MV-4-11 (cell line): ENCODE measurements around the gene SPIB.
"Not testable (repeated sequence)": the region's sequence is repeated elsewhere in the genome, so short reads cannot be mapped to it uniquely, and the experiment has no call there.

Source experiments
- DNase-seq: peaks from one replicate; lab custom pipeline; 2025; lab: John Stamatoyannopoulos, UW

The SPIB gene

DNA sequence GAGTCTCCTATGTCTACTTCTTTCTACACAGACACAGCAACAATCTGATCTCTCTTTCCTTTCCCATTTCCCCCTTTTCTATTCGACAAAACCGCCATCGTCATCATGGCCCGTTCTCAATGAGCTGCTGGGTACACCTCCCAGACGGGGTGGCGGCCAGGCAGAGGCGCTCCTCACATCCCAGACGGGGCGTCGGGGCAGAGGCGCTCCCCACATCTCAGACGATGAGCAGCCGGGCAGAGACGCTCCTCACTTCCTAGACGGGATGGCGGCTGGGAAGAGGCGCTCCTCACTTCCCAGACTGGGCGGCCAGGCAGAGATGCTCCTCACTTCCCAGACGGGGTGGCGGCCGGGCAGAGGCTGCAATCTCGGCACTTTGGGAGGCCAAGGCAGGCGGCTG lies 27.8 kb upstream of the SPIB start:
- not testable (repeated sequence) for DNase-seq

DNA sequence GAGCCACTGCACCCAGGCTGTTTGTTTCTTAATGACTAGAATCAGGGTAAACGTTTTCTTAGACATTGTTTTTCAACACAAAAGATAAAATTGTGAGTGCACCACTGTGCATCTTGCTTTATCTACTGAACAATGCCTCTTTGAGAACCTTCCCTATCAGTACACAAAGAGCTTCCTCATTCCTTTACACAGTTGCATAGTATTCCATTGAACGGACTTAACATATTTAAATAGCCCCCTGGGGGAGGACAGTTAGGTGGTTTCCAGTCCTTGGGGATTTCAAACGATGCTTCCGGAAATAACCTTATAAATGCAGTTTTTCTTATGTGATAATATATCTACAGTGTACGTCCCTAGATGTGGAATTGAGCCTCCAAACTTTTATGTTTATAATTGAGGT lies 26.0 kb upstream of the SPIB start:
- no peak for DNase-seq

DNA sequence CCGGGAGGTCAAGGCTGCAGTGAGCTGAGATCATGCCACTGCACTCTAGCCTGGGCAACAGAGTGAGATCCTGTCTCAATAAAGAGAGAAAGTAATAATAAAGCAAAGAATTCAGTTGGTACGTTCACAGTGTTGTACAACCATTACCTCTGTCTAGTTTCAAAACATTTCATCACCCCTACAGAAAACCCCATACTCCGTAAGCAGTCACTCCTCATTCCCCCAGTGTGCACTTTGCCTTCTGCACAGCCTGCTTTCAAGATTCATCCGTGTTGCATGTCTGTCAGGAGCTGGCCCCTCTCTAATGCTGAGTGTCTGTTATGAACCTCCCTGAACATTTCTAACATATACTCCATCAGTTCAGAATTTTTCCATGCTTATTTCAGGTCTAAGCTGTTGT lies 25.1 kb upstream of the SPIB start:
- DNase-seq: peak; percentile 8

DNA sequence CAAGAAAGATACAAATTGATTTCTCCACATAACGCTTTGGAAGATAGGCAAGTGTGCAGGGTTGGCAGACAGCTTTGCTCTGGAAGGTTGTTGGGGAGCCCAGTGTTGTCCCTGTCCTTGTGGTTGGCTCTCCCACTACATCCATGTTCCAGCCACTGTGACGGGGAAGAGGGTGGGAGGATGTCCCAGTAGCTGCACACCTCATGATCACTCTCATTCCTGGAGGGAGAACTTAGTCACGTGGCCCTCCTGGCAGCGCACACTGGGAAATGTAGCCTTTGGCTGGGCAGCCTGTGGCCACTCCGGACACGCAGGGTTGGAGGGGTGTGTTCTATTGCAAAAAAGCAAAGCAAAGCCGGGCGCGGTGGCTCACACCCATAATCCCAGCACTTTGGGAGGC lies 24.7 kb upstream of the SPIB start:
- DNase-seq: no peak

DNA sequence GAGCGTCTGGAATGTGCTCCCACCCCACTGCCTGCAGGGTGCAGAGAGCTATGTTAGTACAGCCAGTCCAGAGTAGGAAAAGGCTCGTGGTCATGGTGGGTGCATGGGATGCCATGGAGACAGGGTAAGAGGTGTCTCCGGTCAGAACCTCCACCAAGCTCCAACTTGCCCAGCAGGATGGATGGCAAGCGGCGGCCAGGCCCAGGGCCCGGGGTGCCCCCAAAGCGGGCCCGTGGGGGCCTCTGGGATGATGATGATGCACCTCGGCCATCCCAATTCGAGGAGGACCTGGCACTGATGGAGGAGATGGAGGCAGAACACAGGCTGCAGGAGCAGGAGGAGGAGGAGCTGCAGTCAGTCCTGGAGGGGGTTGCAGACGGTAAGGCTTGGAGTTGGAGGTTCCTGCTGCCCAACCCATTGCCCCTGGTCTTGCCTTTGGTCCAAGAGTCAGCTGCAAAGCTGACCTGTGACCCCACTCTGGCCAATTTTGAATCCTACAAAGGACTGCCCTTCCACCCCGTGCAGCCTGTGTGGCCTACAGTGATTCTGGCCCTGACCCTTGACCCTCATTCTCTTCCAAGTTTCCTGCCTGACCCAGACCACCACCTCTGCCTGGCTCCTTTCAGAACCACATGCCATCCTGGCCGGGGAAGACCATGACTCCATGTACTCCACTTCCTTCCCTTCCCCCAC lies 19.9 kb upstream of the SPIB start:
- DNase-seq: no peak

DNA sequence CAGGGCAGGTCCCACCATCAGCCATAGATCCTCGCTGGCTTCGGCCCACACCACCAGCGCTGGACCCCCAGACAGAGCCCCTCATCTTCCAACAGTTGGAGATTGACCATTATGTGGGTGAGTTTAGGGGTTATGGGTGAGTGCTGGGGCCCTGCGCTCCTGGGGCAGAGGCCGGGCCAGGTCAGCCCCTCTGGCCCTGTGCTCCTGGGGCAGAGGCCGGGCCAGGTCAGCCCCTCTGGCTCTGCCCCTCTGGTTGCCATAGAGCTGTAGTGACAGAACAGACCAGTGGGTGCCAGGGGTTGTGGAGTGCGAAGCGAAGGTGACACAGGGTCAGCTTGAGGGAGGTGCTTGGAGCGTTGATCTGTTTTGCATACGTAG lies 19.4 kb upstream of the SPIB start:
- no peak for DNase-seq

DNA sequence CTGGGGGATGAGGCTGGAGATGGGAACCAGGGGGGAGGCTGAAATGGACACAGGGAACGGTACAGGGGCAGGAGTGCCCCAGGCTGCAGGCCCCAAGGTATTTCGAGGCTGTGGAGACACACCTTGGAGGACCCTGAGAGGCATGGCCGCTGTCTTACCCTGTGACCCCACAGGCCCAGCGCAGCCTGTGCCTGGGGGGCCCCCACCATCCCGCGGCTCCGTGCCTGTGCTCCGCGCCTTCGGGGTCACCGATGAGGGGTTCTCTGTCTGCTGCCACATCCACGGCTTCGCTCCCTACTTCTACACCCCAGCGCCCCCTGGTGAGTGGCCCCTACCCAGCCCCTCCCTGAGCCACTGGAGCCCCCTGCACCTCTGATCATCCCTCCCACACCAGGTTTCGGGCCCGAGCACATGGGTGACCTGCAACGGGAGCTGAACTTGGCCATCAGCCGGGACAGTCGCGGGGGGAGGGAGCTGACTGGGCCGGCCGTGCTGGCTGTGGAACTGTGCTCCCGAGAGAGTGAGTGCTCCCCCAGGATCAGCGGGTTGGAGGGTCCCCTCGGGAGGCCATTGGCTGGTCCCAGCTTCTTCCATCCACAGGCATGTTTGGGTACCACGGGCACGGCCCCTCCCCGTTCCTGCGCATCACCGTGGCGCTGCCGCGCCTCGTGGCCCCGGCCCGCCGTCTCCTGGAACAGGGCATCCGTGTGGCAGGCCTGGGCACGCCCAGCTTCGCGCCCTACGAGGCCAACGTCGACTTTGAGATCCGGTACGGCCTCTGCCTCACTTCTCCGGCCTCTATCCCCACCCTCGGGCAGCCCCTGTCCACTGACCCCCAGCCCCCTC lies 16.9 kb upstream of the SPIB start:
- no peak for DNase-seq

DNA sequence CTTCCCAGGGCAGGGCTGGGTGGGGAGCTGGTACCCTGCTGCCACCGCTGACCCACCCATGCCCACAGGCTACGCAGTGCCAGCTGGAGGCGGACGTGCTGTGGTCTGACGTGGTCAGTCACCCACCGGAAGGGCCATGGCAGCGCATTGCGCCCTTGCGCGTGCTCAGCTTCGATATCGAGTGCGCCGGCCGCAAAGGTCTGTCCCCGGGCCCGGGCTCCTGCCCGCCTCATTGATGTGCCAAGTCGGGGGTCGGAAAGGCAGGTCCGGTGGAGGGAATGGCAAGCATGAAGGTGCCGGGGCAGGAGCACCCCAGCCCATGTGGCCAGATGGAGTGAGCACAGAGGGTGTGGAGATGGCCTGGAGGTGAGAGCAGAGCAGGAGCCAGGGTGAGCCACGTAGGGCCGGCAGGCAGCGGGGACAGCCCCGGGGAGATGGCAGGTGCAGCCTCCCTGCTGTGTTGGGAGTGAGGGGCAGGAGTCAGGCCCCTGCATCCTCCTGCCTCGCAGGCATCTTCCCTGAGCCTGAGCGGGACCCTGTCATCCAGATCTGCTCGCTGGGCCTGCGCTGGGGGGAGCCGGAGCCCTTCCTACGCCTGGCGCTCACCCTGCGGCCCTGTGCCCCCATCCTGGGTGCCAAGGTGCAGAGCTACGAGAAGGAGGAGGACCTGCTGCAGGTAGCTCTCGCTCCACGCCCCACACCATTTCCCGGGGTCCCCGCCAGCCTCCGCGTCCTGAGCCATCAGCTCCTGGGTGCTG lies 16.0 kb upstream of the SPIB start:
- no peak for DNase-seq

DNA sequence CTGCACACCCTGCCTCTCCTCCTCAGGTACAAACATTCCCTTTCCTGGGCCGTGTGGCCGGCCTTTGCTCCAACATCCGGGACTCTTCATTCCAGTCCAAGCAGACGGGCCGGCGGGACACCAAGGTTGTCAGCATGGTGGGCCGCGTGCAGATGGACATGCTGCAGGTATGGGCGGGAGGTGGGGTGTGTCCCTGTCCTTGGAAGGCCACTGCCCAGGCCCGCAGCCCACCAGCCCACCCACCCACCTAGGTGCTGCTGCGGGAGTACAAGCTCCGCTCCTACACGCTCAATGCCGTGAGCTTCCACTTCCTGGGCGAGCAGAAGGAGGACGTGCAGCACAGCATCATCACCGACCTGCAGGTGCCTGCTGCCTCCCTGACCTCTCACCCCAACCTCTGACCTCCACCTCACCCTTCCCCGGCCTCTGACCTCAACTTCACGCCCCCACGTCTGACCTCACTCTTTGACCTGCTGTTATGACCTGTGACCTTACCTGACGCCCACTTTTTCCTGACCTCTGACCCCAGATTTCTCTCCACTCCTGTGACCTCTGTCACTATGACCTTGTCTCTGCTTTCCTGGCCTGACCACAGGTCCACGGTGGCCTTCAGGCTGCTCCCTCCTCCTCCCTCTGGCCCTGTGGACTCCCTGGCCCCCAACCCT lies 12.4 kb upstream of the SPIB start:
- no peak for DNase-seq

DNA sequence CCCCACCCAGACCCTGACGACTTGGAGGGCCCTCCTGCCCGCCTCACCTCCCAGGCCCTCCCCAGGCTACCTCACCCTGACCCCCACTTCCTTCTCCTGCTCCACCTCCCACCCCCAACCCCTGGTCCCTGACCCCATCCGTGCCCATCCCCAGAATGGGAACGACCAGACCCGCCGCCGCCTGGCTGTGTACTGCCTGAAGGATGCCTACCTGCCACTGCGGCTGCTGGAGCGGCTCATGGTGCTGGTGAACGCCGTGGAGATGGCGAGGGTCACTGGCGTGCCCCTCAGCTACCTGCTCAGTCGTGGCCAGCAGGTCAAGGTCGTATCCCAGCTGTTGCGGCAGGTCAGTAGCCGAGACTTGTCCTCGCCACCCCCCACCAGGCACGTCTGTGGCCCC lies 11.9 kb upstream of the SPIB start:
- DNase-seq: no peak

DNA sequence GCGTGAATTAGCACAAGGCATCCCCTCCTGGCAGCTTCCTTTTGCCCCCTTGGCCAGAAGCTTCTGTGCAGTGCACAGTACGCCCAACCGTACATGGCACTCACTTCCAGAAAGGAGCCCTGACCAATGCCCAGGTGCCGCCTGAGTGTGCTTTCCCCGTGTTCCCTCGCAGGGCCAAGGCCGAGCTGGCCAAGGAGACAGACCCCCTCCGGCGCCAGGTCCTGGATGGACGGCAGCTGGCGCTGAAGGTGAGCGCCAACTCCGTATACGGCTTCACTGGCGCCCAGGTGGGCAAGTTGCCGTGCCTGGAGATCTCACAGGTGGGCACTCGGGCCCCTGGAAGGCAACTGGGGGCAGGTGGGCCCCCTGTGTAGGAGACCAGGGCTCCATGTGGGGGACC lies 9.4 kb upstream of the SPIB start:
- no peak for DNase-seq

DNA sequence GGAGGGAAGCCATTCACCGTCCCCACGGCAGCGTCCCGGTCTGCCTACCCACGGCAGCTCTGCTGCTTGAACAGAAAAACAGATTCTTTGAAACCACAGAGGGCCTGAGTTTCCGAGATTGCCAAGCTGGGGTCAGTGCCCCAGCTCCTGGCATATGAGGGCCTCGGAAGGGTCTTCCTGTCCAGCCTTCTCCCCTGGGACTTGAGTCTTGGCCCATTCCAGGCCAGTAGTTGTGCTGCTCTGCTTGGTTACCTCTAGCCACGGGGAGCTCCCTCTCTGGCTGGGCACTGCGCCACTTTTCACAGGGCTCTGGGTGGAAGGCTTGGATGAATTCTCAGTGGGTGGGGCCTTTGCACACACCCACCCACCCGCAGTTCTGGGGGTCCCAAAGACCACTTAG lies 8.6 kb upstream of the SPIB start:
- no peak for DNase-seq

DNA sequence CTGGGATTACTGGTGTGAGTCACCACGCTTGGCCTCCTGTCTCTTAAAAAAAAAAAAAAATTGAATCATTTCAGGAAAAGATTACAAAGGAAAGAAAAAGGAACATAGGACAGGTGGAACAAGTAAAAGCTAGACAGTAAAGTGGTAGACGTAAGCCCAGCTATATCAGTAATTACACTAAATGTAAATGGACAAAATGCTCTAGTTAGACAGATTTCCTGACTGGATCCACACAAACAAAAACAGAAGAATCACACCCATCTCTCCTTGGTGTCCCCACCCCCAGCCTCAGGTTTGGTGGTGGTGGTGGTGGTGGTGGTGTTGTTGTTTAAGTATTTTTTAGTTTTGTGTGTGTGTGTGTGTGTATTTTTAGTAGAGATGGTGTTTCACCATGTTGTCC lies 6.3 kb upstream of the SPIB start:
- no peak for DNase-seq

DNA sequence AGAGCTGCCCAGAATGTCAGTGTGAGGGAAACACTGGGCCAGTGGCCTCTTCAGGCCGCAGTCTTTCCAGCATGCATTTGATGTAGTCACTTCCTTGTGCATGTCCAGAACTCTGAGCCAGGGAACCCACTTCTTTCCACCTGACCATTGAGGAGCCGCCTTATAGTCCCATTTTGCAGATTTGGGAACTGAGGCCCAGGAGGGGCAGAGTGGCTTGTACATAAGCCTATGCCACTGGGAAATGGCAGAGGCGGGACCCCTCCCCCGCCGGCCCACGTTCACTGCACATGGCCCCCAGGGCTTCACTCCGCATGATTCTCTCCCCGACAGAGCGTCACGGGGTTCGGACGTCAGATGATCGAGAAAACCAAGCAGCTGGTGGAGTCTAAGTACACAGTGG lies 5.6 kb upstream of the SPIB start:
- no peak for DNase-seq

DNA sequence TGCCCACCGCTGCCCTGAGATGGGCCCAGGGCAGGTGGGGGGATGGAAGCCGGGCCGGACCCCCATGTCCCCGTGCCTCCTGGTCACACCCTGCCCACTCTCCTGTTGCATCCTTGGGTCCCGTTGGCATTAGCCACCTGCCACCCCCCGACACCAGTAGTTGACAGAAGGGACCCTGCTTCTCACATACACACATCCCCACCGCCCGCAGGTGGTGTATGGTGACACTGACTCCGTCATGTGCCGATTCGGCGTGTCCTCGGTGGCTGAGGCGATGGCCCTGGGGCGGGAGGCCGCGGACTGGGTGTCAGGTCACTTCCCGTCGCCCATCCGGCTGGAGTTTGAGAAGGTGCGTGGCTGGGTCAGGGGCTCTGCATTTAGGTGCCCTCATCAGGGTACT lies 5.2 kb upstream of the SPIB start:
- no peak for DNase-seq

DNA sequence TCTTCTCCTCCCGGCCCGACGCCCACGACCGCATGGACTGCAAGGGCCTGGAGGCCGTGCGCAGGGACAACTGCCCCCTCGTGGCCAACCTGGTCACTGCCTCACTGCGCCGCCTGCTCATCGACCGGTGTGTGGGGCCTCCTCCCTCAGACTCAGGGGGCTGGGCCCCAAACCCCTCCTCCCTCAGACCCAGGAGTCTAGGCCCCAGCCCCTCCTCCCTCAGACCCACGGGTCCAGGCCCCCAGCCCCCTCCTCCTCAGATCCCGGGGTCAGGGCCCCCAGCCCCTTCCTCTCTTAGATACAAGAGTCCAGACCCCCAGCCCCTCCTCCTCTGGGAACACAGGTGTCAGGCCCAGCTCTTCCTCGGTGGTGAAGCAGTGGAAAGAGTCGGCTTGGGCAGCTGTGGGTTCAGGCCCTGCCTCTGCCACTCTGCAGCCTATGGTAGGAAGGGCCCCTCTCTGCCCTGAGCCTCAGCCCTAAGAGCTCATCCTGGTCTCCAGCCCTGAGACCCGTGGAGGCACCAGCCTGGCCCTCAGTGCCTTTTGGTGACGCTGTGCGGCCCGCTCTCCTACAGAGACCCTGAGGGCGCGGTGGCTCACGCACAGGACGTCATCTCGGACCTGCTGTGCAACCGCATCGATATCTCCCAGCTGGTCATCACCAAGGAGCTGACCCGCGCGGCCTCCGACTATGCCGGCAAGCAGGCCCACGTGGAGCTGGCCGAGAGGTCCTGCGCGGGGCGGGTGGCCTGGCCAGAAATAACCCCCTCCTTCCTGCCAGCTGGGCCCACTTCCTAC lies 3.7 kb upstream of the SPIB start:
- DNase-seq: peak; percentile 75

DNA sequence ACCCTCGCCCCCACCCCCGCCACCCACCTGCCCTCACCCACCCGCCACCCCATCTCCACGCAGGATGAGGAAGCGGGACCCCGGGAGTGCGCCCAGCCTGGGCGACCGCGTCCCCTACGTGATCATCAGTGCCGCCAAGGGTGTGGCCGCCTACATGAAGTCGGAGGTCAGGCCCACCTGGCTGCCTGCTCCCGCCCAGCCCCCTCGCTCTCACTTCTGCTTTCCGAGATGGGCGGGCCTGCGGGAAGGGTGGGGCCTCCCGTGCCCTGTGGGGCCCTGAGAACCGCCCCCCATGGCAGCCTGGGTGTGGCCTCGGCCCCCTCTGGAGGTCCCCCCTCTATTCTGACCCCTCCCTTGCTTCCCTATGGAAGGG lies 3.1 kb upstream of the SPIB start:
- peak; percentile 90 for DNase-seq

DNA sequence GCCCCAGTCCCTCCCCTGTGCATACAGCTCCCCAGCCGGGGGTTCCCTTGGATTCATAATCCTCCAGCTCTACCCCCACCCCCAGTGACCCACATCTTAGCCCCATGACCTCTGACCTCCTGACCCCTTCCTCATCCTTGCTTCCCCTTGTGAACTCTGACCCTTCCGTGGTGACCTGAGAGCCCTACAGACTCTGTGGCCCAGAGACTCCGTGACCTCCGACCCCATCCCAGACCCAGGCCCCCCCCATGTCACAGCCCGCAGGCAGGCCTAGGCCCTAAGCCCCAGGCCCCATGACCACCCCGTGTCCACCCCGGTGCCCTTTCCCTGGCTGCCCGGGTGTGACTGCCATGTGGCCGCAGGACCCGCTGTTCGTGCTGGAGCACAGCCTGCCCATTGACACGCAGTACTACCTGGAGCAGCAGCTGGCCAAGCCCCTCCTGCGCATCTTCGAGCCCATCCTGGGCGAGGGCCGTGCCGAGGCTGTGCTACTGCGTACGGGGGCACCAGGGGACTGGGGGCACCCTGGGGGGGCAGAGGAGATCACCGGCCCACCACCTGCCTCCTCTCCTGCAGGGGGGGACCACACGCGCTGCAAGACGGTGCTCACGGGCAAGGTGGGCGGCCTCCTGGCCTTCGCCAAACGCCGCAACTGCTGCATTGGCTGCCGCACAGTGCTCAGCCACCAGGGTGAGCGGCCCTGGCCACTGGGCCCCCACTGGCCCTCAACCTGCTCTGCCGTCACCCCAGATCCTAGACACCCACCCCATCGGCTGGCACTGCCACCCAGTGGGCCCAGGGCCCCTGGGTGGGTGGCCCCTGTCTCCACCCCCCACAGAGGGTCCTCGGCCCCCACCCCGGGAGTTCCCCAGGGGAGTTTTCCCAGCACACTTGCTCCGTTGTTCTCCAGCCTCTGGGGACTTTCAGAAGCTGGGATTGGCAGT lies 2.4 kb upstream of the SPIB start:
- no peak for DNase-seq

DNA sequence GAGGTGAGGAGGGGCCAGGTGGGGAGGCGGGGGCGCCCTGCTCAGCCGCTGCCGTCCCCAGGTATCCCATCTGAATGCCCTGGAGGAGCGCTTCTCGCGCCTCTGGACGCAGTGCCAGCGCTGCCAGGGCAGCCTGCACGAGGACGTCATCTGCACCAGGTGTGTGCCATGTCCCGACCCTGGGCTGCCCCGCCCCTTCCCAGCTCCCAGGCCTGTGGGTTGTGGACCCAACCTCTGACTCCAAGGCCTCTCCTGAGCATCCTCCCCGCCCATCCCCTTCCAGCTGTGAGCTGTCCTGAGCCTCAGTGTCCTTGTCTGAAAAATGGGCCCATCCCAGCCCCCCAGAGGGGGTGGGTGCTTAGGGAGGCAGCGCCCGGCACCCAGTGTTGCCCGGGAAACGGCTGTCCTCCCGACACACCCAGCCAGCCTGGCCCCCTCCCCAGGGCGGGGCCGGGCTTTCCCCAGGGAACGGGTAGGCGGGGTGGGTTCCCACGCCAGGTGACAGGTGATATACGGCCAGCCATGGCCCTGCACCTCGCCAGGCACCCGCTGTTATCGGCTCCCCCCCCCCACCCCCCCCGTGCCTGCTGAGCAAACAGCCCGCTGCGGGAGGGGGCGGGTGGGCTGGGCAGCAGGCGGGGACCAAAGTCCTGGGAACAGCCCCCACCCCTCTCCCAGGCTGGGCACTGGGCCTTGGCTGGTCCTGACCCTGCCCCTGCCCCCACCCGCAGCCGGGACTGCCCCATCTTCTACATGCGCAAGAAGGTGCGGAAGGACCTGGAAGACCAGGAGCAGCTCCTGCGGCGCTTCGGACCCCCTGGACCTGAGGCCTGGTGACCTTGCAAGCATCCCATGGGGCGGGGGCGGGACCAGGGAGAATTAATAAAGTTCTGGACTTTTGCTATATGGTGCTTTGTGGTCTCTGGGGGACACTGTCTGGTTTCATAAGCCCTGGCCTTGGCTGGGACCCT lies 1.3 kb upstream of the SPIB start:
- DNase-seq: no peak
